Measurements from ENCODE around the gene INTS14. TPM values are rescaled to one million over a fixed set of nuclear protein-coding genes. Genes with fewer than 3 reads are reported as not detected.

INTS14 gene
- total RNA-seq, 2 experiments from 2014 or later = 38.4 to 46.8 TPM

GRCh38 chr15:65644282-65644681 is 33.4 kb upstream of the INTS14 start:
- no peaks in the 10 kb centered on the region for H3K4me1 Mint-ChIP-seq
- no peaks in the 10 kb centered on the region for H3K27me3 Mint-ChIP-seq
- no peak for DNase-seq
- no peaks in the 10 kb centered on the region for H3K9me3 Mint-ChIP-seq
- ChIA-PET POLR2A (no interaction called here), CTCF (interaction anchor here (0.9 to 1.3 kb wide), 2 partner anchors 12 to 188 kb away, joined by 3 to 4 read pairs; no protein-coding TSS in a partner anchor)
- no peak overlapping the region for H3K4me3 Mint-ChIP-seq
- no peaks in the 10 kb centered on the region for H3K36me3 Mint-ChIP-seq (ENCODE audit: low read depth)
- H3K27ac Mint-ChIP-seq = no peak overlapping the region

- no peaks in the 10 kb centered on the region for H3K9me3 Mint-ChIP-seq
- H3K27ac Mint-ChIP-seq = no peak overlapping the region
- ChIA-PET CTCF (interaction anchor here (1.9 to 2.9 kb wide), 2 partner anchors 11 to 215 kb away, joined by 7 to 11 read pairs; no protein-coding TSS in a partner anchor), POLR2A (no interaction called here)
- DNase-seq = no peak
- H3K4me3 Mint-ChIP-seq = no peak overlapping the region
- H3K27me3 Mint-ChIP-seq = no peaks in the 10 kb centered on the region
- no peaks in the 10 kb centered on the region for H3K36me3 Mint-ChIP-seq (ENCODE audit: low read depth)
- peaks cover 10% of the 10 kb centered on the region for H3K4me1 Mint-ChIP-seq
Observed at GRCh38 chr15:65642594-65642993, 31.7 kb upstream of the INTS14 start.

- DNase-seq = no peak
- no peak overlapping the region for H3K27ac Mint-ChIP-seq
- ChIA-PET CTCF (interaction anchor here (1.9 to 2.9 kb wide), 2 partner anchors 10 to 215 kb away, joined by 7 to 11 read pairs; no protein-coding TSS in a partner anchor), POLR2A (interaction anchor here (0.7 kb wide), 1 partner anchor 47 kb away, joined by 3 read pairs; no protein-coding TSS in a partner anchor)
- peaks cover 10% of the 10 kb centered on the region for H3K4me1 Mint-ChIP-seq
- H3K36me3 Mint-ChIP-seq (ENCODE audit: low read depth) = no peaks in the 10 kb centered on the region
- no peak overlapping the region for H3K4me3 Mint-ChIP-seq
- no peaks in the 10 kb centered on the region for H3K9me3 Mint-ChIP-seq
- no peaks in the 10 kb centered on the region for H3K27me3 Mint-ChIP-seq
Observed at GRCh38 chr15:65641768-65642475, 31.0 kb upstream of the INTS14 start.

GRCh38 chr15:65639509-65639908 is 28.6 kb upstream of the INTS14 start:
- no peak for DNase-seq
- CTCF ChIA-PET = interaction anchor here (0.7 to 2.0 kb wide), 5 partner anchors 10 to 223 kb away, joined by 3 to 5 read pairs (median 4); no protein-coding TSS in a partner anchor
- Mint-ChIP-seq H3K27ac (no peak overlapping the region), H3K27me3 (no peaks in the 10 kb centered on the region), H3K4me1 (peaks cover 10% of the 10 kb centered on the region), H3K36me3 (ENCODE audit: low read depth) (no peaks in the 10 kb centered on the region), H3K9me3 (no peaks in the 10 kb centered on the region), H3K4me3 (no peak overlapping the region)
- POLR2A ChIA-PET = interaction anchor here (0.5 kb wide), 1 partner anchor 158 kb away, joined by 3 read pairs; no protein-coding TSS in a partner anchor

GRCh38 chr15:65638681-65639089 is 27.8 kb upstream of the INTS14 start:
- Mint-ChIP-seq H3K27ac (peak overlapping the region; percentile 0), H3K27me3 (no peaks in the 10 kb centered on the region), H3K36me3 (ENCODE audit: low read depth) (no peaks in the 10 kb centered on the region), H3K4me1 (peaks cover 10% of the 10 kb centered on the region), H3K9me3 (no peaks in the 10 kb centered on the region), H3K4me3 (peak overlapping the region; percentile 23)
- POLR2A ChIA-PET = no interaction called here
- peak; percentile 69 for DNase-seq
- CTCF ChIA-PET = interaction anchor here (0.7 to 2.0 kb wide), 9 partner anchors 10 to 219 kb away, joined by 3 to 6 read pairs (median 4); no protein-coding TSS in a partner anchor

- no peaks in the 10 kb centered on the region for H3K9me3 Mint-ChIP-seq
Observed at GRCh38 chr15:65638109-65638508, 27.2 kb upstream of the INTS14 start.

GRCh38 chr15:65634356-65634755 is 23.4 kb upstream of the INTS14 start:
- no peak overlapping the region for H3K27ac Mint-ChIP-seq
- CTCF ChIA-PET = interaction anchor here (0.8 kb wide), 1 partner anchor 233 kb away, joined by 4 read pairs; no protein-coding TSS in a partner anchor
- POLR2A ChIA-PET = no interaction called here

More at GRCh38 chr15:65638109-65638508, 27.2 kb upstream of the INTS14 start:
- CTCF ChIA-PET = interaction anchor here (0.7 to 2.0 kb wide), 6 partner anchors 9 to 214 kb away, joined by 3 to 6 read pairs (median 4); no protein-coding TSS in a partner anchor
- Mint-ChIP-seq H3K27ac (no peak overlapping the region), H3K36me3 (ENCODE audit: low read depth) (no peaks in the 10 kb centered on the region), H3K27me3 (no peaks in the 10 kb centered on the region), H3K4me3 (no peak overlapping the region), H3K4me1 (peaks cover 10% of the 10 kb centered on the region)
- POLR2A ChIA-PET = no interaction called here
- DNase-seq = no peak

GRCh38 chr15:65633752-65634151 is 22.8 kb upstream of the INTS14 start:
- Mint-ChIP-seq H3K27ac (no peak overlapping the region), H3K36me3 (ENCODE audit: low read depth) (no peaks in the 10 kb centered on the region), H3K9me3 (no peaks in the 10 kb centered on the region), H3K27me3 (no peaks in the 10 kb centered on the region), H3K4me3 (no peak overlapping the region), H3K4me1 (peaks cover 20% of the 10 kb centered on the region)
- ChIA-PET CTCF (no interaction called here), POLR2A (no interaction called here)
- no peak for DNase-seq

More at GRCh38 chr15:65634356-65634755, 23.4 kb upstream of the INTS14 start:
- Mint-ChIP-seq H3K9me3 (no peaks in the 10 kb centered on the region), H3K4me1 (peaks cover 24% of the 10 kb centered on the region), H3K4me3 (no peak overlapping the region), H3K27me3 (no peaks in the 10 kb centered on the region), H3K36me3 (ENCODE audit: low read depth) (no peaks in the 10 kb centered on the region)
- no peak for DNase-seq

- ChIA-PET POLR2A (interaction anchor here (0.5 kb wide), 1 partner anchor 36 kb away, joined by 6 read pairs; no protein-coding TSS in a partner anchor), CTCF (interaction anchor here (0.6 to 2.5 kb wide), 4 partner anchors 9 to 881 kb away, joined by 3 to 11 read pairs (median 4); no protein-coding TSS in a partner anchor)
- H3K27ac Mint-ChIP-seq = no peak overlapping the region
- H3K36me3 Mint-ChIP-seq (ENCODE audit: low read depth) = no peaks in the 10 kb centered on the region
- H3K4me3 Mint-ChIP-seq = no peak overlapping the region
- no peak for DNase-seq
- H3K4me1 Mint-ChIP-seq = peaks cover 14% of the 10 kb centered on the region
- H3K9me3 Mint-ChIP-seq = no peaks in the 10 kb centered on the region
- H3K27me3 Mint-ChIP-seq = no peaks in the 10 kb centered on the region
Observed at GRCh38 chr15:65632780-65633375, 21.9 kb upstream of the INTS14 start.

GRCh38 chr15:65631503-65631902 is 20.6 kb upstream of the INTS14 start:
- Mint-ChIP-seq H3K9me3 (no peaks in the 10 kb centered on the region), H3K4me1 (peaks cover 14% of the 10 kb centered on the region), H3K4me3 (no peak overlapping the region), H3K27ac (no peak overlapping the region), H3K27me3 (no peaks in the 10 kb centered on the region), H3K36me3 (ENCODE audit: low read depth) (no peaks in the 10 kb centered on the region)
- CTCF ChIA-PET = interaction anchor here (1.5 to 2.5 kb wide), 2 partner anchors 10 to 13 kb away, joined by 4 to 11 read pairs; no protein-coding TSS in a partner anchor
- POLR2A ChIA-PET = no interaction called here
- no peak for DNase-seq

GRCh38 chr15:65630760-65631159 is 19.8 kb upstream of the INTS14 start:
- DNase-seq = no peak
- Mint-ChIP-seq H3K27ac (no peak overlapping the region), H3K36me3 (ENCODE audit: low read depth) (no peaks in the 10 kb centered on the region), H3K9me3 (no peaks in the 10 kb centered on the region), H3K4me1 (peaks cover 14% of the 10 kb centered on the region), H3K4me3 (no peak overlapping the region), H3K27me3 (no peaks in the 10 kb centered on the region)
- ChIA-PET POLR2A (no interaction called here), CTCF (interaction anchor here (0.8 to 2.5 kb wide), 2 partner anchors 11 to 223 kb away, joined by 3 to 11 read pairs; no protein-coding TSS in a partner anchor)

- Mint-ChIP-seq H3K9me3 (no peaks in the 10 kb centered on the region), H3K36me3 (ENCODE audit: low read depth) (no peaks in the 10 kb centered on the region), H3K4me3 (no peak overlapping the region), H3K27me3 (no peaks in the 10 kb centered on the region), H3K4me1 (peaks cover 14% of the 10 kb centered on the region), H3K27ac (no peak overlapping the region)
- CTCF ChIA-PET = interaction anchor here (1.0 to 1.4 kb wide), 2 partner anchors 31 to 33 kb away, joined by 3 read pairs; no protein-coding TSS in a partner anchor
- no peak for DNase-seq
- POLR2A ChIA-PET = no interaction called here
Observed at GRCh38 chr15:65629548-65629947, 18.6 kb upstream of the INTS14 start.

GRCh38 chr15:65626856-65627255 is 15.9 kb upstream of the INTS14 start:
- no peaks in the 10 kb centered on the region for H3K27me3 Mint-ChIP-seq
- H3K4me1 Mint-ChIP-seq = peaks cover 13% of the 10 kb centered on the region
- no peaks in the 10 kb centered on the region for H3K36me3 Mint-ChIP-seq (ENCODE audit: low read depth)
- H3K9me3 Mint-ChIP-seq = no peaks in the 10 kb centered on the region
- POLR2A ChIA-PET = no interaction called here
- H3K27ac Mint-ChIP-seq = no peak overlapping the region
- DNase-seq = no peak
- no peak overlapping the region for H3K4me3 Mint-ChIP-seq
- CTCF ChIA-PET = no interaction called here

Measured in activated CD4-positive, alpha-beta T cell treated with anti-CD3 and anti-CD28 coated beads, Interleukin-2, amount 10 ng/mL, durations not matched to agents 7 days and 5 days (primary cell).